Stomach (tissue), 9 donors: ENCODE data around the gene DPYD. TPM values are rescaled to one million over a fixed set of nuclear protein-coding genes. Genes with fewer than 3 reads are reported as not detected.

Experiments used
- DNase-seq, 2 donors: peaks; one replicate each; pipeline versions ENCODE4 v3.0.0 to v3.0.0-alpha.2; 2013 to 2019
- H3K27ac ChIP-seq, 5 donors: fragments of 200-600 bp in 4 of 5; sonication (generic) in 4 of 5; one replicate each; pipeline ENCODE4 v1.5.1; 2013 to 2019; ENCODE audit warnings: mild to moderate bottlenecking in 1 of 5, moderate library complexity in 1 of 5
- H3K27me3 ChIP-seq, 3 donors: fragments of 200-600 bp; sonication (generic); one replicate each; pipeline ENCODE4 v1.5.1; 2017 to 2019; ENCODE audit warnings: mixed run types in 1 of 3
- H3K36me3 ChIP-seq, 4 donors: fragments of 200-600 bp; sonication (generic); 1 replicate in 3 of 4; 2 replicates in 1 of 4; pipeline ENCODE4 v1.5.1; 2016 to 2019
- H3K4me1 ChIP-seq, 4 donors: fragments of 200-600 bp; sonication (generic); one replicate each; pipeline ENCODE4 v1.5.1; 2016 to 2019
- H3K4me3 ChIP-seq, 4 donors: fragments of 200-600 bp; sonication (generic) in 3 of 4; one replicate each; pipeline ENCODE4 v1.5.1; 2016 to 2019; ENCODE audit warnings: mild to moderate bottlenecking in 1 of 4
- H3K9me3 ChIP-seq, 4 donors: fragments of 200-600 bp; sonication (generic); one replicate each; pipeline ENCODE4 v1.5.1; 2016 to 2019
- EP300 ChIP-seq: sonication (generic); formaldehyde crosslinking; IDR thresholded peaks from one replicate; pipeline ENCODE4 v1.6.1; 2017; ENCODE audit warnings: antibody characterized with exemption
- POLR2A ChIP-seq, 4 donors: fragments of 450-650 bp; IDR thresholded peaks; one replicate each; pipeline ENCODE4 v1.6.1; 2016; ENCODE audit warnings: antibody characterized with exemption in 4 of 4, control low read depth in 2 of 4, mild to moderate bottlenecking in 1 of 4, moderate library complexity in 1 of 4
- POLR2AphosphoS5 ChIP-seq, 3 donors: sonication (generic); formaldehyde crosslinking; IDR thresholded peaks; one replicate each; pipeline ENCODE4 v1.6.1; 2016; ENCODE audit warnings: antibody characterized with exemption in 3 of 3
- WGBS, 5 donors: extraction: QIAGEN DNeasy Blood & Tissue Kit in 3 of 5; methylation state at CpG; one replicate each; pipeline versions ENCODE4 v1.1.5 to v1.1.7; 2013 to 2018; 5-methylcytosine and 5-hydroxymethylcytosine counted together
- intact Hi-C: fragments of 100-400 bp; cut with DNase I; formaldehyde crosslinking; loops from one replicate; pipeline ENCODE4 v1.15.1; 2023; ENCODE audit warnings: low total_unique reads
- polyA plus RNA-seq, 3 donors: library from polyadenylated mRNA; stranded (reverse); fragments of 200-250 nt; gene quantifications; one replicate each; pipeline ENCODE4 v1.2.3, GENCODE V29; 2013
- total RNA-seq, 5 donors: library from RNA; depleted of rRNA; stranded (reverse); fragments of >200 nt; gene quantifications; one replicate each; pipeline versions ENCODE4 v1.1.0 to v1.2.3, GENCODE V29; 2014 to 2016
- TF ChIP-seq, protein P1 (sequence below), 7 experiments: fragments of 450-650 bp in 4 of 7; fragments of 200-600 bp in 3 of 7; sonication (generic) in 3 of 7; IDR thresholded peaks; one replicate each; pipeline ENCODE4 v1.5.1; 2016 to 2019; ENCODE audit warnings: antibody characterized with exemption in 7 of 7, control low read depth in 2 of 7, mild to moderate bottlenecking in 1 of 7
- donor health status: healthy with polysubstance abuse.
- donor health status: Bipolar disorder and iron deficiency.
- donor health status: healthy.

The DPYD gene
- total and polyA plus RNA-seq, 8 donors, result 7.5 to 58.2 (median 18.2) TPM

DNA sequence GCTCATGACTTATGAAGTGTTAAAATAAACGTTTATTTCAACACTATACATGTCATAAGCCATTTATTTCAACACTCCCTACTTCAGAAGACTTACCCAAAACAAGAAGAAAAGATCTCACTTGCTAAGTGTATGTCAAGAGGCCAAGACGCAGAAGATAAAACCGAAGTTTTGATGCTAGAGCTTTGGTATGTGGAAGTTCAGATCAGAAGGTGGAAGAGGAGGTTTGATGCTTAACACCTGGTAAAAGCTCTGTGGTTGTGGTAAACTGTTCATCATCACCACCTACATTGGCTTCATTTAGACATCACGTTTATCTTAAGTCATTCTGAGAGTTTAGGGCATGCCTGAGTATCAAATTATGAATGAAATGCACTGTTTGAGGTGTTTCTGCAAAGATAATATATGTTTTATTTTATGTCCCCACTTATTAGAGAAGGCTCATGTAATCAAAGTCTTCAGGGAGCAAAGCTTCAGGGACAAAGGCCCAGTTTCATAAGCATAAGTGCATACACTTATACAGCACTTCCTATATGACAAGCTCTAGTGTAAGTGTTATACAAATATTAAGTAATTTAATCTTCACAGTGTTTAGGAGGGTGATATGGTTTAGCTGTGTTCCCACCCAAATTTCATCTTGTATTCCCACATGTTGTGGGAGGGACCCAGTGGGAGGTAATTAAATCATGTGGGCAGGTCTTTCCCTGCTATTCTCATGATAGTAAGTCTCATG lies 665.9 kb downstream of the DPYD start:
- DNase-seq, result peak in 1 of 2 donors; percentile 13
- no peak overlapping the region for H3K27ac ChIP-seq
- WGBS, 5 donors, result 59 to 69% (median 66%) methylated on average over 4 of the region's 4 CpGs
- intact Hi-C loops, result no loop called here
- H3K27me3 ChIP-seq, result no peaks in the 10 kb centered on the region
- no peaks in the 10 kb centered on the region for H3K9me3 ChIP-seq
- no peak overlapping the region for H3K4me3 ChIP-seq
- no peaks in the 10 kb centered on the region for H3K36me3 ChIP-seq
- peaks cover 0 to 4% (median 0%) of the 10 kb centered on the region in 4 donors for H3K4me1 ChIP-seq
- no peak for TF ChIP-seq POLR2AphosphoS5 (IDR thresholded peaks at IDR 0.05)
- TF ChIP-seq, protein P1, sequence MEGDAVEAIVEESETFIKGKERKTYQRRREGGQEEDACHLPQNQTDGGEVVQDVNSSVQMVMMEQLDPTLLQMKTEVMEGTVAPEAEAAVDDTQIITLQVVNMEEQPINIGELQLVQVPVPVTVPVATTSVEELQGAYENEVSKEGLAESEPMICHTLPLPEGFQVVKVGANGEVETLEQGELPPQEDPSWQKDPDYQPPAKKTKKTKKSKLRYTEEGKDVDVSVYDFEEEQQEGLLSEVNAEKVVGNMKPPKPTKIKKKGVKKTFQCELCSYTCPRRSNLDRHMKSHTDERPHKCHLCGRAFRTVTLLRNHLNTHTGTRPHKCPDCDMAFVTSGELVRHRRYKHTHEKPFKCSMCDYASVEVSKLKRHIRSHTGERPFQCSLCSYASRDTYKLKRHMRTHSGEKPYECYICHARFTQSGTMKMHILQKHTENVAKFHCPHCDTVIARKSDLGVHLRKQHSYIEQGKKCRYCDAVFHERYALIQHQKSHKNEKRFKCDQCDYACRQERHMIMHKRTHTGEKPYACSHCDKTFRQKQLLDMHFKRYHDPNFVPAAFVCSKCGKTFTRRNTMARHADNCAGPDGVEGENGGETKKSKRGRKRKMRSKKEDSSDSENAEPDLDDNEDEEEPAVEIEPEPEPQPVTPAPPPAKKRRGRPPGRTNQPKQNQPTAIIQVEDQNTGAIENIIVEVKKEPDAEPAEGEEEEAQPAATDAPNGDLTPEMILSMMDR (IDR thresholded peaks at IDR 0.05), result no peak
- no peak for TF ChIP-seq EP300
- TF ChIP-seq POLR2A (IDR thresholded peaks at IDR 0.05), result no peak

- Histone ChIP-seq H3K27me3 (no peaks in the 10 kb centered on the region), H3K4me3 (no peak overlapping the region), H3K9me3 (no peaks in the 10 kb centered on the region), H3K4me1 (peaks cover 0 to 4% (median 0%) of the 10 kb centered on the region in 4 donors), H3K36me3 (no peaks in the 10 kb centered on the region), H3K27ac (no peak overlapping the region)
- intact Hi-C loops, result no loop called here
- no peak for DNase-seq
- WGBS, 5 donors, result 28 to 57% (median 45%) methylated on average over 3 of the region's 3 CpGs
- TF ChIP-seq EP300 (no peak), POLR2A (IDR thresholded peaks at IDR 0.05) (no peak), POLR2AphosphoS5 (IDR thresholded peaks at IDR 0.05) (no peak)
- TF ChIP-seq, protein P1 (IDR thresholded peaks at IDR 0.05), result no peak
These were observed 667.9 kb downstream of the DPYD start for GRCh38 chr1:97252925-97253324.

DNA sequence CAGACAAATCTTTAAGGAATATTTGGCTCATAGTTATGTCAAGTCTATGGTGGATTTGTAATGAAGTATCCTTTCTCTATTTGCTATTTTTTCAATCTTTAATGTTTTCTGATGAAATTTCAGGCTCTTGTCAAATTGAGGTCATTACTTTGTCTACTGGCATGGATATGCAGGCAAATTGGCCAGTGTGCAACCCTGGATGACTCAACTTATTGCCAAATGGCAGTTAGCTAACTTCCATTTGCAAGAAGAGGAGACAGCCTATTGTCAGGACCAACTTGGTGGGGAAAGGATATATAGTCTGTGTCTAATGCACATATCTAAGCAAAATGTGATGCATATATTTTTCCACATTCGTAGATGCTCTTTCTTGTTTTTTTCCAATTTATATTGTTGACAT lies 668.8 kb downstream of the DPYD start:
- H3K4me3 ChIP-seq, result no peak overlapping the region
- TF ChIP-seq POLR2AphosphoS5 (IDR thresholded peaks at IDR 0.05) (peak in 1 of 3 donors; percentile 14), EP300 (no peak), POLR2A (IDR thresholded peaks at IDR 0.05) (no peak)
- TF ChIP-seq, protein P1 (IDR thresholded peaks at IDR 0.05), result no peak
- H3K4me1 ChIP-seq, result peaks cover 0 to 4% (median 0%) of the 10 kb centered on the region in 4 donors
- 0 to 96% (median 54%) methylated on average over 1 of the region's 1 CpG for WGBS, 5 donors
- intact Hi-C loops, result no loop called here
- no peak overlapping the region for H3K27ac ChIP-seq
- no peaks in the 10 kb centered on the region for H3K36me3 ChIP-seq
- DNase-seq, result no peak
- no peaks in the 10 kb centered on the region for H3K27me3 ChIP-seq
- H3K9me3 ChIP-seq, result no peaks in the 10 kb centered on the region

GRCh38 chr1:97247196-97247595 lies 673.6 kb downstream of the DPYD start:
- TF ChIP-seq EP300, result no peak
- intact Hi-C loops, result no loop called here
- Histone ChIP-seq H3K27ac (no peak overlapping the region), H3K36me3 (no peaks in the 10 kb centered on the region), H3K9me3 (no peaks in the 10 kb centered on the region), H3K4me3 (no peak overlapping the region), H3K4me1 (peaks cover 0 to 5% (median under 1%) of the 10 kb centered on the region in 4 donors), H3K27me3 (no peaks in the 10 kb centered on the region)
- no peak for DNase-seq

DNA sequence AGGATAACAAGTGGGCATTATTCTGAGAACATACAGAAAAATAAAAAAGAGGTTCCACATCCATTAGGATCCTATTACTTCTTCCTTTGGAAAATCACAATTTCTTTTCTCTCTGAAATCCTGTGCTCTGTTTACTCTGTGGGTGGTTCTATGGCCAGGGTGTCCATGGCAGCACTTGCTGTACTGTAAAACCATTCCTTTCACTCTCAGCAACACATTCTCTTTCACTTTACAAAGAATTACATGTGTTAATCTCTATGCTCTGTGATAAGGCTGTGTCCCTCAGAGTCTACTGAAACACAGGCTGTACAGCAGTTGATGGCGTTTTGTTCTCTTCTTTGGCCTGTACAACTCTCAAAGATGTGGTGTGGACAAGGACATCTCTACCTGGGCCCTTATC lies 675.2 kb downstream of the DPYD start:
- no peak overlapping the region for H3K4me3 ChIP-seq
- intact Hi-C loops, result no loop called here
- H3K9me3 ChIP-seq, result no peaks in the 10 kb centered on the region
- H3K27me3 ChIP-seq, result no peaks in the 10 kb centered on the region
- H3K27ac ChIP-seq, result no peak overlapping the region
- TF ChIP-seq EP300 (no peak), POLR2AphosphoS5 (IDR thresholded peaks at IDR 0.05) (peak in 1 of 3 donors; percentile 18)
- TF ChIP-seq, protein P1 (IDR thresholded peaks at IDR 0.05), result no peak
- peak in 1 of 2 donors; percentile 45 for DNase-seq
- H3K36me3 ChIP-seq, result no peaks in the 10 kb centered on the region
- peaks cover 0 to 5% (median 0%) of the 10 kb centered on the region in 4 donors for H3K4me1 ChIP-seq
- WGBS, 5 donors, result 22 to 71% (median 29%) methylated on average over 1 of the region's 1 CpG
